Stomach (tissue), 4 donors: ENCODE data around the gene JUNB.

Experiments used
- POLR2A ChIP-seq, 4 donors: fragments of 450-650 bp; IDR thresholded peaks; one replicate each; pipeline ENCODE4 v1.6.1; 2016; ENCODE audit warnings: antibody characterized with exemption in 4 of 4, control low read depth in 2 of 4, mild to moderate bottlenecking in 1 of 4, moderate library complexity in 1 of 4
- TF ChIP-seq, protein P1 (sequence below), 7 experiments: fragments of 450-650 bp in 4 of 7; fragments of 200-600 bp in 3 of 7; sonication (generic) in 3 of 7; IDR thresholded peaks; one replicate each; pipeline ENCODE4 v1.5.1; 2016 to 2019; ENCODE audit warnings: antibody characterized with exemption in 7 of 7, control low read depth in 2 of 7, mild to moderate bottlenecking in 1 of 7

DNA sequence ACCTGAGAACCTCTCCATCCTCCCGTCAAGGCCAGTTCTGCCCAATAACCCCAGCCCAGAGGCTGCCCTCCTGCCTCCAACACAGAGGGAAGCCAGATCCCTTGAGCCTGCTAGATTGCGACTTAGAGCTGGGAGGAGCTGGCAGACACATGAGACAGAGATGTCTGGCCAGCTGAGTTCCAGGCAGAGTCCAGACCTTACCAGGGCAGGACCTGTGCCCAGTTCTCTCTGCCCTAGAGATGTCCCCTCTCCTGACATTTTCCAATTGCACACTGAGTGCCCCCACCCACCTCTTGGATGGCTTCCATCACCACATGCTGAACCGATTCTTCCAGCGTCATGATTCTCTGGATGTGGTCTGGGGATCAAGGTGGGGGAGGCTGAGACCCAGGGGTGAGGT lies 19.0 kb upstream of the JUNB start:
- TF ChIP-seq, protein P1, sequence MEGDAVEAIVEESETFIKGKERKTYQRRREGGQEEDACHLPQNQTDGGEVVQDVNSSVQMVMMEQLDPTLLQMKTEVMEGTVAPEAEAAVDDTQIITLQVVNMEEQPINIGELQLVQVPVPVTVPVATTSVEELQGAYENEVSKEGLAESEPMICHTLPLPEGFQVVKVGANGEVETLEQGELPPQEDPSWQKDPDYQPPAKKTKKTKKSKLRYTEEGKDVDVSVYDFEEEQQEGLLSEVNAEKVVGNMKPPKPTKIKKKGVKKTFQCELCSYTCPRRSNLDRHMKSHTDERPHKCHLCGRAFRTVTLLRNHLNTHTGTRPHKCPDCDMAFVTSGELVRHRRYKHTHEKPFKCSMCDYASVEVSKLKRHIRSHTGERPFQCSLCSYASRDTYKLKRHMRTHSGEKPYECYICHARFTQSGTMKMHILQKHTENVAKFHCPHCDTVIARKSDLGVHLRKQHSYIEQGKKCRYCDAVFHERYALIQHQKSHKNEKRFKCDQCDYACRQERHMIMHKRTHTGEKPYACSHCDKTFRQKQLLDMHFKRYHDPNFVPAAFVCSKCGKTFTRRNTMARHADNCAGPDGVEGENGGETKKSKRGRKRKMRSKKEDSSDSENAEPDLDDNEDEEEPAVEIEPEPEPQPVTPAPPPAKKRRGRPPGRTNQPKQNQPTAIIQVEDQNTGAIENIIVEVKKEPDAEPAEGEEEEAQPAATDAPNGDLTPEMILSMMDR (IDR thresholded peaks at IDR 0.05), result no peak
- no peak for TF ChIP-seq POLR2A (IDR thresholded peaks at IDR 0.05)
